ENCODE measurements around the gene ARHGEF18.

The ARHGEF18 gene

GRCh38 chr19:7386308-7386707 is 37.6 kb downstream of the ARHGEF18 start:
- peak in 1 of 3 experiments; percentile 5 for DNase-seq

GRCh38 chr19:7386769-7387168 is 38.0 kb downstream of the ARHGEF18 start:
- no peak for DNase-seq

- DNase-seq = no peak
Measured at GRCh38 chr19:7391218-7391670, 42.5 kb downstream of the ARHGEF18 start.

- no peak for DNase-seq
Measured at GRCh38 chr19:7393459-7393858, 44.7 kb downstream of the ARHGEF18 start.

GRCh38 chr19:7393939-7394730 is 45.4 kb downstream of the ARHGEF18 start:
- DNase-seq = no peak

- DNase-seq = peak; percentile 74 to 94 (median 90)
Measured at GRCh38 chr19:7394731-7395359, 46.1 kb downstream of the ARHGEF18 start.

- DNase-seq = peak in 2 of 3 experiments; percentile 63 to 71
Measured at GRCh38 chr19:7395360-7396066, 46.8 kb downstream of the ARHGEF18 start.

GRCh38 chr19:7397687-7398086 is 49.0 kb downstream of the ARHGEF18 start:
- no peak for DNase-seq

Data from NCI-H1417 (cell line).